Measurements from ENCODE around the gene GJD2. TPM values are rescaled to one million over a fixed set of nuclear protein-coding genes. Genes with fewer than 3 reads are reported as not detected.

Gene GJD2
- not detected for total RNA-seq
- long read RNA-seq, result 0 reads

DNA sequence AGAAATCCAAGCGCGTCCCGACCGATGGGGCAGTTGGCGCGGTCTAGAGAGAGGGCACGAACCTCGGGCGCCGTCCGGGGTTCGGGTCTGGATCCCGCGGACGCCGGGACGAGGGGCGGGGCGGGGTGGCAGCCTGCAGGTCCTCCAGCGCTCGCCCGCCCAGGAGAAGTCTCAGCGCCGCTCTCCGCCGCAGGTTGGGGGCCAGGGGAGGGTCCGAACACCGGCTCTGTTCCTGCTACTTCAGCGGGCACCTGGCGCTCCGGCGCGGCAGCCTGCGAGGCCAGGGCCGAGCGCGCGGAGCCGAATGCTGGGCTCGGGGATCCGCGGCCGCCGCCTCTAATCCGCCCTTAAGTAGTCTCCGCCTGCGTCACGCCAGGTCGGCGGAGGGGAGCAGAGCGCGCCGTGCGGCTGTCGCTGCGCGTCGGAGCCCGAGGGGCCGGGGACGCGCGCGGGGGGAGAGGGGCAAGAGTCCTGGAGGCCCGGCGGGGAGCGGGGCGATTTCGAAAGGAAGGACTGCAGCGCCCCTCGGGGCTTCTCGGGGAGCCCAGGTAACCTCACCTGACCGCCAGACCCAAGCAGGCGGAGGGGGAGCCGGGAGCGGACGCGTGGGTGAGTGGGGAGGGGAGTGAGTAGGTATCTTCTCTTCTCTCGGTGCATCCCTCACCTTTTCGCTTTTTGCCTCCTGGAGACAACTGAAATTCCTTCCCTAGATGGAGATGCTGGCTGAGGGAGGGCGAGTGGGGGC, at the start of gene GJD2:
GJD2 (minus strand) TSS at position 325 of the 745 bp plus-strand sequence. CDS start 510 bp downstream, outside the sequence.
- intact Hi-C loops (cut with DNase I), result no loop called here
- ATAC-seq (no peak), DNase-seq (ENCODE audit: missing footprints) (peak; percentile 60)

DNA sequence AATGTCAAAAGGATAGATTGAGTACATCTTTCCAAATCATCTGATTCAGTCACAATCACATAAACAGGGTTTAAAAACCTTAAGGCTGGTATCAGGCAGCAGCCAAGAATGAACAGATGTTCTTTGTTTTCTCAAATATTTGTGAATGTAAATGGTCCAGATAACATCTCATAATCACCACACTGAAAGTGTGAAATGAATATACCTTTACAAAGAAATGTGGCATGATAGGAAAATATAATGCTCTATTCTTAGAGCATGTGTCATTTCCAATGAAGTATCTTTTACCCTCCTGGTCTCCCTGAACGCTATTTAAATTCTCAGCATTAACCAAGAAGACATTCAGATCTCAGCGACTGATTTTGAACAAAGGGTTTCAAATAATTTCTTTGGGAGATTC, 49.3 kb upstream of the GJD2 start:
- intact Hi-C loops (cut with DNase I), result no loop called here
- no peak for ATAC-seq
- DNase-seq (ENCODE audit: missing footprints), result no peak

- intact Hi-C loops (cut with DNase I), result no loop called here
- DNase-seq (ENCODE audit: missing footprints) (no peak), ATAC-seq (no peak)
Measured at GRCh38 chr15:34802803-34803750, 48.3 kb upstream of the GJD2 start.

DNA sequence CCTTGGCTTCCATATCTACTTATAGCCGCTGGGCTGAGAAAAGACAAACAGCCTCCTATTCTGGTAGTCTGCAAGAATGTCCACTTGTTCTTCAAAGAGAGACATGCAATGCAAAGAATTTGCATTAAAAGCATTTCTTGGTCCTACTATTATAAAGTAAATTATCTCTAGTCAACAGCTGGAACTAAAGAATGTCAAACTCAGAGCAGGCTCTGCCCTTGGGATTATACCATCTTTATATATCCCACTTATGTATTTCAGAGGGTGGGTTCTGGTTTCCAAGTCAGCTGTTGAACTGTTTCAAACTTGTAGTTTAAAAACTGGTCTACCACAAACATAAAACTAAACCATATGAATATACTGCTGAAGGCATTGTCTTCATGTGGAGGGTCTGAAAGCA, 47.6 kb upstream of the GJD2 start:
- ATAC-seq, result no peak
- intact Hi-C loops (cut with DNase I), result no loop called here
- no peak for DNase-seq (ENCODE audit: missing footprints)

DNA sequence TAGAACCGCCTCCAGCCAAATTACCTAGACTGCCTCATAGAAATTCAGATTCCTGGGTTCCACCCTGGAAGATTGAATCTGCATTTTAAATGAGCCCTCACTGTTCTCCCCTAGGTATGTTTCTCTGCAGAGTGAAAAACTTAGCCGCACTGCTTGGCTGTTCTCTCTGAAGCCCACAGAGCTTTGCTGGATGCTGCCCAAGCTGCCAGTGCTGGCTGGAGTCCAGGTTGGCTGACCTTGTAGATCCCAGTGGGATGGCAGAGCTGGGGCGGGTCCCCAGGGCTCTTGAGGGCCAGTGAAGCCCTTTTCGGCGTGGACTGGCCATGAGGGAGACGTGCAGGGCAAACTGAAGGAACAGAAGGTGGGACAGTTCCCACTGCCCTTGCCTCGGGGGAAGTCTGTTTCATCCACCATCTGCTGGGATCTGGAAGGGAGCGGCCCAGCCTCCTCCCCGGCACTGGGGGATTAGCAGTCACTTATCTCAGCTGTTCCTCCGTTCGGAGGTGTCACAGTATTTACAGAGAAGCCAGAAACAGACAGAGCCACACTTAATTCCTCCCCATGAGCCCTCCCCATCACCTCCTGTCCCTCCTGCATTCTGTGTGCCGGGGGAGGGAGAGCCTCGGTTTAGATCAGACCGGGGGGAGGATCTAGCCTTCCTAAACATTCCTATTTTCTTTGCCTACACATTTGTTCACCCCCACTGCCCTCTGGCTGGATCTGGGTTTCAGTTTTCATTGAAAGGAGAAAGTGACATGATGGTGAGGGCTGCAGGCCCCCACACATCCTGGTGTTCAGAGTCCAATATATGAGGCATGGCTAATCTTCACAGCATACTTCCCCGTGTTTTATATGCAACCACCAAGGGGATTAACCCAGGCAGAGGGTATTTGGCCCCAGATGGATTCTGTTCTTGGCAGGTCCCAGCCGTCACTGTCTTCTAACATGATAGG, 44.6 kb upstream of the GJD2 start:
- intact Hi-C loops (cut with DNase I), result no loop called here
- DNase-seq (ENCODE audit: missing footprints) (peak; percentile 84), ATAC-seq (peak; percentile 50)

DNA sequence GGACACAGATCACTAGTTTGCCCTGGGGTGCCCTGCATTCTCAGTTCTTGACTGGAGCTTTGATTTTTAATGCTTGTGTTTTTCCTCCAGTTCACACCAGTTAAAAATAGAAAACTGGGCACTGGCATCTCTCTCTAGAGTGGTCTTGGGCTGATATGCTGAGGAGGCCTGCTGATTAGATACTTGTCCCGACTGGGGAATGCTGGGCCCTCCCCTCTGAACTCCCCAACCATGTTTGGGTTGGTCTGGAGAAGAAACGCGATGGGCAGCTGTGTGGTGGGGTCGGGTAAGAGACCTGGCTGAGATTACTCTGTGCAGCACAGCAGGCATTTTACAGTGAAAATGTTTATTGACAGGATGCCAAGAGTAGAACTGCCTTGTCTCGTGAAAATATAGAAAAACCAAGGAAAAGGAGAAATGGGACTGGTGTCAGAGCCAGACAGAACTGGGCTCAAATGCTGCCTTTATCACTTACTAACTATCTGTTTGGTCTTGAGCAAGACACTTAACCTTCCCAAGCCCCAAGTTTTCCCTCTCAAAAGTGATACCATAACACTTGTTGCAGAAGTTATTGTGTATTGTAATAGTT, 42.1 kb upstream of the GJD2 start:
- DNase-seq (ENCODE audit: missing footprints) (no peak), ATAC-seq (peak; percentile 32)
- intact Hi-C loops (cut with DNase I), result loop anchor here (2.0 kb wide), 1 partner anchor 80 kb away; no protein-coding TSS in a partner anchor

DNA sequence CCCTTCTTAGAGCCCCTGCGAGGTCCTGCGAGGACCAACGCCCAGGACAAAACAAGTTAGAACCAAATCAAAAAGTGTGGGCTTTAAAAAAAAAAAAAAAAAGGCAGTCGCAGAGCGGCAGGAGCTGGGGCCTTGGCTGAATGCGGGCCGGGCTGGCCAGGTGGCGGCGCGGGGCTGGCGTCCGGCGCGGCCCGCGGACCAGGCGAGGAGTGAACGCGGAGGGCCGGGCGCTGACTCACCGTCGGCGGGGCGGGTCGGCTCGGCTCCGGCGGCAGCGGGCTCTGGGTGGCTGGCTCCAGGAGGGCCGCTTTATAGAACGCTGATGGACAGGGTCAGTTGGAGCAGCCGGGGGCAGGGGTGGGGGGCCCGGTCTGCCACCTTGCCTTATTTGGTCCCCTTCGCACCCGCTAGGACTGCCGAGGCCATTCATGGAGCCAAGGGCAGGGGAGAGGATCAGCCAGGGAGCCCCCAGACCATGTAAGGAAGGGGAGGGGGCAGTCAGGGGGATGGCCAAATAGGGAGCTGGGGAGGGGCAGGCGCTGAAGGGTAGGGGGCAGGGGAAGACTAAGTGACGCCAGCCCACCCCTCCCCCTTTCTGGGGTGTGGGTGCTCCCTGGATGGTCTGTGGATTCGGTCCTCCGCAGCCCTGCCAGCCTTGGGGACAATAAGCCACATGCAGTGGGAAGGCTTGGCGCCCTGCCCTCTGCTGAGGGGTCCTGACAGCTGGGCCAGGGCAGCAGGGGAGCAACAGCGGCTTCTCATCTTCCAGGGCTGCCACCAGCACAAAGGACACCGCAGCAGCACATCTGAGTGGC, 40.7 kb upstream of the GJD2 start, which contains the start of gene ACTC1:
ACTC1 (minus strand) TSS at position 283 of the 815 bp plus-strand sequence. CDS start 741 bp downstream, outside the sequence.
- DNase-seq (ENCODE audit: missing footprints) (peak; percentile 80), ATAC-seq (peak; percentile 72)
- intact Hi-C loops (cut with DNase I), result loop anchor here (2.0 kb wide), 2 partner anchors 73 to 79 kb away; no protein-coding TSS in a partner anchor

- no peak for DNase-seq (ENCODE audit: missing footprints)
- ATAC-seq, result no peak
- intact Hi-C loops (cut with DNase I), result loop anchor here (2.0 kb wide), 1 partner anchor 72 kb away; no protein-coding TSS in a partner anchor
Measured at GRCh38 chr15:34794590-34795206, 39.9 kb upstream of the GJD2 start.

DNA sequence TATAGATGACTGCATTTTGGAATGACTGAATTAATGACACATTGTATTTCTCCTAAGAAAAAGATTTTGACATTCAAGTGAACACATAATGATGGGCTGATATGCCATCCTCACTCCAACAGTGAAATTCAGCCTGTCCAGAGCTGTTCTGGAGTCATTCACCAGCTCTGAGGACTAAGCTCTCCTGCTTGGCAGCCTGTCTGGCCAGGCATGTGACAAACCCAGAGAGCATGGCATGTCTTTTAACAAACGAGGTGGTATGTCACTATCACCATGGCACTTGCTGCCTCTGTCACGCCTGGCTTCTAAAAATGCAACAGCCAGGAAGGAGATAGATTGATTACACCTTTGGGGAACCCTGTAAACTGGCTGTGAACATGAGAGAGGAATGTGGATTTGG, 39.1 kb upstream of the GJD2 start:
- intact Hi-C loops (cut with DNase I), result loop anchor here (2.0 kb wide), 1 partner anchor 71 kb away; no protein-coding TSS in a partner anchor
- ATAC-seq (no peak), DNase-seq (ENCODE audit: missing footprints) (no peak)

- intact Hi-C loops (cut with DNase I), result no loop called here
- no peak for DNase-seq (ENCODE audit: missing footprints)
- ATAC-seq, result no peak
Measured at GRCh38 chr15:34793071-34793470, 38.3 kb upstream of the GJD2 start.

GRCh38 chr15:34791701-34792100, 36.9 kb upstream of the GJD2 start:
- intact Hi-C loops (cut with DNase I), result no loop called here
- DNase-seq (ENCODE audit: missing footprints) (no peak), ATAC-seq (no peak)

GRCh38 chr15:34790121-34790520, 35.3 kb upstream of the GJD2 start:
- intact Hi-C loops (cut with DNase I), result no loop called here
- DNase-seq (ENCODE audit: missing footprints), result no peak
- no peak for ATAC-seq

DNA sequence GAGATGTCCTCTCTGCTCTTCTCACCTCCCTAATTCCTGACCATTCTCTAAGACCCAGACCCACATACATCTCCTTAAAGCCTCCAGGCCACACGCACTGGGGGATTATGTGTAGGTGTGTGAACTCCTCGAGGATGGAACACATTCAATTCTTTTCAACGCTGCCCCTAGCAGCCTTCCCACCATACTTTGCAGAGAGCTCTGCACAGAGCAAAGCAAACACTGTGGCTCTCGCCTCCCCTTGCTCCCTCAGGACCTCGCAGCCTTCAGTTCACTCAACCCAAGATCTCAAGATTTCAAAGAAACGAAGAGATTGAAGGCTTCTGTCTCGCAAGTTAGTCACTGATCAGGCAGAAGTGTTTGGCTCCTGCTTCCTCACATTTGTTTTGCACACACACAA, 34.5 kb upstream of the GJD2 start:
- ATAC-seq (peak; percentile 43), DNase-seq (ENCODE audit: missing footprints) (no peak)
- intact Hi-C loops (cut with DNase I), result loop anchor here (5.0 kb wide), 1 partner anchor 52 kb away; no protein-coding TSS in a partner anchor

DNA sequence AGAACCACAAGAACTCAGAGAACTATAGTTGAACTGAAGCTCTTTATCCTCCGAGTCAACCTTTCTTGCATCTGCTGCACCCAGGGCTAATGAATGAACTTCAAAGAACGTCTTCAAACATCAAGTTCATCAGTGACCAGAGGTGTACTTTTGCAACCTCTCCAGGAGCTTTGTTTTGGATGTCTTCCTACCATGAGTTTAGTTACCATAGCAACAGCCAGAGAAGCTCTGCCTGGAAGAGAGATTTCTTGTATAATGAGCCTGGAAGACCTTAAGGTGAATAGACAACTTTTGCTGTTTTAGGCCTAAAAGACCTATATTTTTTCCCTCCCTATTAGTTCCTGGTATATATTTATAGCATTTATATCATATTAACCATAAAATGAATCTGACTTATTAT, 31.4 kb upstream of the GJD2 start:
- DNase-seq (ENCODE audit: missing footprints), result no peak
- no peak for ATAC-seq
- intact Hi-C loops (cut with DNase I), result loop anchor here (5.0 kb wide), 1 partner anchor 49 kb away; no protein-coding TSS in a partner anchor

DNA sequence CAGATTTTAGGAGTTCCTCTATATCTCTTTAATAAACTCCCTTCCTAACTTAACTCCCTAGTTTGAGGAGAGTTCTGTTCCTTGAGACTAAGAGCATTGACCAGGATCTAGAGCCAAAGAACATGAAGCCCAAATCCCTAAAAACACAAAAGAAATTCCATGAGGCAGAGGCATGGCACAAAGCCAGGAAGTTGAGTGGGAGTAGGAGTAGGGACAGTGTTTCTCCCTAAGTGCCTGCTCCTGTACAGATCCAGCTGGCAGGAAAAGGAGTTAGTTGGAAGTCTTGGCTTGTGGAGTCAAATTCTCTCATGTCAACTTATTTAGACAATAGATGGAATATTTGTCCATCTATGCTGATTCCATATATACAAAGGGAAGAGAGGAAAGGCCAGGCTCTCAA, 29.2 kb upstream of the GJD2 start:
- DNase-seq (ENCODE audit: missing footprints), result no peak
- intact Hi-C loops (cut with DNase I), result no loop called here
- no peak for ATAC-seq

GRCh38 chr15:34783431-34783830, 28.6 kb upstream of the GJD2 start:
- ATAC-seq (no peak), DNase-seq (ENCODE audit: missing footprints) (no peak)
- intact Hi-C loops (cut with DNase I), result no loop called here

DNA sequence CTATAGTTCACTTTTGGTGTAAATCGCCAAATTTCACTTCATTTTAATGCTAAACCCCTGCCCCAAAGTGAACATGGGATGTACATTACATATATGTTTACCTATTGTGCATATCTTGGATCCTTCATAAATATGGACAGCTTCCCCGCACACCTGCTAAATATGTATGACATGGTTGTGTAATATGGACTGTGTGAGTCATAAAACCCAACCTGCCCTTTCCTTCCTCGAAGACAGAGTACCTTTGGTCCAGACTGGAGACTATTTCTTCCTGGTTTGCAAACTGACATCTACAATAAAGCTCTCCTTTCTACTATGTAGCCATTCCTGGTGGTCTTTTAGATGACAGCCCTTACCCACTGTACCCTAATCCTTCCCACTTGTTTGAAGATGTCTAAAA, 28.1 kb upstream of the GJD2 start:
- ATAC-seq (no peak), DNase-seq (ENCODE audit: missing footprints) (no peak)
- intact Hi-C loops (cut with DNase I), result no loop called here
